OCI-M2 (cell line): Measurements from ENCODE around the gene CMKLR1.

Experiments used
- DNase-seq: peaks from one replicate; lab custom pipeline; 2025; ENCODE audit not compliant: unreplicated experiment; lab: John Stamatoyannopoulos, UW

The CMKLR1 gene

GRCh38 chr12:108337235-108338223 lies 1.6 kb downstream of the CMKLR1 start:
- no peak for DNase-seq

GRCh38 chr12:108335349-108336119 lies 3.6 kb downstream of the CMKLR1 start:
- no peak for DNase-seq

- no peak for DNase-seq
Measured at GRCh38 chr12:108333898-108334699, 5.0 kb downstream of the CMKLR1 start.

GRCh38 chr12:108332791-108333382 lies 6.2 kb downstream of the CMKLR1 start:
- DNase-seq: no peak

GRCh38 chr12:108328420-108328819 lies 10.7 kb downstream of the CMKLR1 start:
- no peak for DNase-seq

- DNase-seq: no peak
Measured at GRCh38 chr12:108327621-108328344, 11.3 kb downstream of the CMKLR1 start.

GRCh38 chr12:108326254-108326750 lies 12.8 kb downstream of the CMKLR1 start:
- DNase-seq: no peak

GRCh38 chr12:108325549-108325948 lies 13.6 kb downstream of the CMKLR1 start:
- no peak for DNase-seq

GRCh38 chr12:108325018-108325358 lies 14.1 kb downstream of the CMKLR1 start:
- no peak for DNase-seq

GRCh38 chr12:108324351-108325017 lies 14.6 kb downstream of the CMKLR1 start:
- no peak for DNase-seq

- no peak for DNase-seq
Measured at GRCh38 chr12:108323581-108323980, 15.5 kb downstream of the CMKLR1 start.

GRCh38 chr12:108322998-108323397 lies 16.1 kb downstream of the CMKLR1 start:
- no peak for DNase-seq

GRCh38 chr12:108321688-108322087 lies 17.4 kb downstream of the CMKLR1 start:
- DNase-seq: no peak

- DNase-seq: no peak
Measured at GRCh38 chr12:108320507-108321293, 18.4 kb downstream of the CMKLR1 start.

GRCh38 chr12:108319277-108320234 lies 19.6 kb downstream of the CMKLR1 start:
- DNase-seq: no peak

- DNase-seq: no peak
Measured at GRCh38 chr12:108318472-108319275, 20.4 kb downstream of the CMKLR1 start.
